H1 (cell line): Measurements from ENCODE around the gene DNER. TPM values are rescaled to one million over a fixed set of nuclear protein-coding genes. Genes with fewer than 3 reads are reported as not detected.

Source experiments
- CTBP2 ChIP-seq: IDR thresholded peaks from 2 replicates; pipeline ENCODE4 v1.7.0; 2011; ENCODE audit warnings: borderline replicate concordance, mild to moderate bottlenecking, moderate library complexity, mixed read lengths, low read length; ENCODE audit not compliant: insufficient read depth, insufficient read length
- YY1 ChIP-seq: IDR thresholded peaks from 2 replicates; pipeline ENCODE4 v1.6.1; 2011; ENCODE audit warnings: low read depth, mild to moderate bottlenecking, low read length
- polyA plus RNA-seq, 7 experiments: library from polyadenylated mRNA; depleted of rRNA in 3 of 7; stranded (reverse) in 5 of 7; unstranded in 2 of 7; fragments of >200 nt in 5 of 7; fragments of 200-250 nt in 2 of 7; gene quantifications; 1 replicate in 5 of 7; 2 replicates in 1 of 7; 4 replicates in 1 of 7; pipeline versions ENCODE4 v1.2.1 to v1.2.3, GENCODE V29; 2011 to 2013; ENCODE audit warnings: missing spikeins in 2 of 7, mixed read lengths in 2 of 7
- total RNA-seq: library from RNA; stranded (reverse); fragmentation: NEBNext Ultra II Directional; extraction: Animal tissue kit (Norgen Biotek cat#: 25700); gene quantifications from 2 replicates; pipeline ENCODE4 v1.2.1, GENCODE V29; 2021

DNER gene
- total and polyA plus RNA-seq, 2 of the 8 experiments (the other 6 are each of a cell fraction or from before 2014, with no cell fraction given), result 6.8 to 16.3 TPM

DNA sequence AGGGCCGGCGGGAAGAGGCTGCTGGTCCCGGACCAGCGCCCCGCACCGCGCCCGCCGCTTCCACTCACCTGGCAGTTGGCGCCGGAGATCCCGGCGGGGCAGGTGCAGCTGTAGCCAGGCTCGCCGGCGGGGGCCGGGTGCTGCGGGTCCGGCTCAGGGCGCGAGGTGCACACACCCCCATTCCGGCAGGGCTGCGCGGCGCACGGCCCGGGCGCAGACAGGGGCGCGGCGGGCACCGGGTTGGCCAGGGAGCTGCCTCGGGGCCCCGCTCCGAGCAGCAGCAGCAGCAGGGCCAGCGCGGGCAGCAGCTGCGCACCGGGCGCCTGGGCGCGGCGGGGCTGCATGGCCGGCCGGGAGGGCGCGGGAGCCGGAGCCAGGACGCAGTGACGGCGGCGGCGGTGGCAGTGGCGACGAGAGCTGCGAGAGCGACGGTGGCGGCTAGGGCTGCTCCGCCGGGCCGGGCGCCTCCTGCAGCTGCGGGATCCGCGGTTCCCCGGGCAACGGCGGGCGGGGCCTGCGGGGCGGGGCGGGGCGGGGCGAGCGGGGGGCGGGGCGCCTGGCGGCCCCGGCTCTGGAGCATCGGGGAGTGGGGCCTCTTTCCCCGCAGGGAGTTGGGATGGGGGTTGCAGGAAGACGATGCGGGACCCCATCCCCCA, at the start of gene DNER (continued):
- TF ChIP-seq YY1 (no peak), CTBP2 (no peak)
